Right hindlimb (tissue), 1 donor: ENCODE results near the gene RXYLT1.
A peak's percentile ranks its signal among the peaks of the same experiment; 100 is the strongest.

ENCODE experiments used
- DNase-seq: peaks from one replicate; pipeline ENCODE4 v3.0.0-alpha.2; 2018

RXYLT1 gene

GRCh38 chr12:63844391-63845341 is 65.0 kb downstream of the RXYLT1 start, which contains the start of gene SRGAP1:
Gene SRGAP1 (plus strand): TSS chr12:63844700. CDS start chr12:63844817, 117 bp downstream.
- peak; percentile 82 for DNase-seq

DNA sequence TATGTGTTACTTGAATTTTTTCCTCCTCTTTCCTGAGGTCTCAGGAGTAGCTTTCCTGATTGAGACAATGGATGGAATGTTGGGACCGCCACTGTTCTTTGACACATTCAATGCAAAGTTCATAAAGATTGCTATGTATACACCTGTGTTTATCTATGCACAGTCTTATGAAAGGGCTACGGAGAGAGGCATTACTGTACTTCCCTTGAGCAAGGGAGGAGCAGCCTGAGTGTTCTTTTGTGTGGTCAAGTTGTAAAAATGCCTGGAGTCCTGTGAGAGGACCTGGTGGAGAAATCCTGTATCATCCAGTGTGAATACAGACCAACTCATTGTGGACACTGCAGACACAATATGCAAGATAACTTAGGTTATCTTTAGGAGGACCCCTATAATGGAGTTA is 66.0 kb downstream of the RXYLT1 start:
- no peak for DNase-seq

- DNase-seq = no peak
Observed at GRCh38 chr12:63846238-63846967, 66.7 kb downstream of the RXYLT1 start.

- DNase-seq = no peak
Observed at GRCh38 chr12:63848450-63848849, 68.7 kb downstream of the RXYLT1 start.

- no peak for DNase-seq
Observed at GRCh38 chr12:63849106-63849620, 69.5 kb downstream of the RXYLT1 start.

GRCh38 chr12:63849641-63850040 is 69.9 kb downstream of the RXYLT1 start:
- DNase-seq = no peak

DNA sequence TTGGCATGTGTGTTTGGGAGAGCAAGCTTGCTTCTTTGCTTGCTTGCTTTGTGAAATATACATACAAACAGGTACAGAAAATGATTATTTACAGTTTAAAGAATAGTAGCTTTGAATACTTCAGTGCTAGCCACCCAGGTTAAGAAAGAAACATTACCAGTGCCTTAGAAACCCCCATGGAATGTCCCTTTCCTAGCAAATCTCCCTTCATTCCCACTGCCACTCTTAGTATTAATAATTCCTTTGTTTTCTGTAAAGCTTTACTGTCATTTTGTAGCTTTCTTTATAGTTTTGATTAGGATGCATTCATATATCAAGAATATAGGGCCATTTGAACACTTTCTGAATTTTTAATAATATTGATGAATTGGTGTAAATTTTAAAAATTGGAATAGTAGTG is 74.3 kb downstream of the RXYLT1 start:
- DNase-seq = no peak

- no peak for DNase-seq
Observed at GRCh38 chr12:63855299-63855698, 75.6 kb downstream of the RXYLT1 start.

DNA sequence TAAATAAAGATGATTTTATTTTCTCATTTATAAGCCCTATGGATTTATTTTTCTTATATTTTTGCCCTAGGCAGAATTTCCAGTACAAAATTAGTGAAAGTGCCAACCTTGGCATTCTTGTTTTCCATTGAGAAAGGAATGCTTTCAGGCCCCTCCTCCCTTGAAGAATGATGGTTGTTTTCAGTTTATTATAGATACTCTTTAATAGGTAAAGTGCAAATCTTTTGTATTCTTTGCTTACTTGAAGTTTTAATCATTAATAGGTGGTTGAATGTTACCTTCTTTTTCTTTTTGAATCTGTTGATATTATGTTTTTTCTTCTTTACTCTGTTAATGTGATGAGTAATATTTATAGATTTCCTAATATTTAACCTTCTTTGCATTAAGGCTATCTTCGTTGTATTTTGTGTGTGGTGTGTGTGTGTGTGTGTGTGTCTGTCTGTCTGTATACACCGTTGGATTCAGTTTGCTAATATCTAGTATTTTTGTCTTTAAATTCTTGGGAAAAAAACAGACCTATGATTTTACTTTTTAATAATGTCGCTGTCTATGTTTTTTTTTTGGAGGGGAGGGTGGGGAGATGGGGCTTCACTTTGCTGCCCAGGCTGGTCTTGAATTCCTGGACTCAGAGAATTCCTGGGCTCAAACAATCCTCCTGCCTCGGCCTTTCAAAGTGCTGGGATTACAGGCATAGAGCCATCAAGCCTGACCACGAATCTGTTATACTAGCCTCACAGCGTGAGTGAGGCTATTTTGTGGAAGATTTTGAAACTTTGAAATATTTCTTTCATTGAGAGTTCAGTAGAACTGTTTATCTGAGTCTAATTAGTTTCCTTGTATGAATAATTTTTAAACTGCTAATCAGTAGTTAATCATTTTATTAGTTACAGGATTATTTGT is 78.3 kb downstream of the RXYLT1 start:
- no peak for DNase-seq
